HCT116 (cell line): ENCODE results near the gene DMXL1. TPM values are rescaled to one million over a fixed set of nuclear protein-coding genes. Genes with fewer than 3 reads are reported as not detected.

Experiments used
- ATAC-seq: fragments of 200-7000 bp; cut with Tn5 transposase; 2 replicates; pipeline ENCODE4 v1.9.1; 2020; ENCODE audit warnings: mild to moderate bottlenecking, moderate library complexity
- BruUV-seq: library from RNA; stranded (reverse); fragments of 400-500 nt; replicated peaks from 2 replicates; lab custom pipeline; 2021; lab: Mats Ljungman, UMichigan
- CTCF ChIA-PET: fragments of 300-600 bp; sonication (Branson Sonifier 250); formaldehyde crosslinking; loops from one replicate; lab custom pipeline; 2021; ENCODE audit warnings: antibody characterized with exemption; lab: Charles Lee
- POLR2A ChIA-PET: fragments of 300-600, 350-600 bp; sonication (Branson Sonifier 250); formaldehyde crosslinking; loops from one replicate; lab custom pipeline; 2021; ENCODE audit warnings: antibody characterized with exemption; lab: Charles Lee
- RAD21 ChIA-PET, 2 experiments: fragments of 300-600 bp; sonication (Branson Sonifier 250); formaldehyde crosslinking; loops; one replicate each; lab custom pipeline; 2023; ENCODE audit warnings: low total read pairs in 2 of 2; ENCODE audit not compliant: uncharacterized antibody in 2 of 2, unreplicated experiment in 2 of 2, low non-redundant PET in 1 of 2; lab: Charles Lee
- DNase-seq: peaks from one replicate; pipeline ENCODE4 v3.0.0-alpha.2; 2010; ENCODE audit warnings: low read depth, low spot score
- H2AFZ ChIP-seq: fragments of 200-600 bp; shearing (Covaris generic), sonication (generic); 2 replicates; pipeline ENCODE4 v1.6.1; 2017; ENCODE audit warnings: low read depth, mixed run types, mixed read lengths, antibody characterized with exemption, low read length; ENCODE audit not compliant: poor library complexity, severe bottlenecking
- H3K27ac ChIP-seq: 2 replicates; pipeline ENCODE4 v1.5.1; 2012; ENCODE audit warnings: low read depth, low read length
- H3K27me3 ChIP-seq: fragments of 200-600 bp; sonication (generic); 2 replicates; pipeline ENCODE4 v1.6.1; 2016; ENCODE audit warnings: mixed run types, low read length, mixed read lengths; ENCODE audit not compliant: insufficient read depth
- H3K36me3 ChIP-seq, 2 experiments: fragments of 200-500 bp in 1 of 2; fragments of 200-600 bp in 1 of 2; sonication (Bioruptor generic) in 1 of 2; sonication (generic) in 1 of 2; 2 replicates each; pipeline versions ENCODE4 v1.5.1 to v1.6.1; 2014 to 2016; ENCODE audit warnings: low read length in 2 of 2, inconsistent platforms in 1 of 2, mixed read lengths in 1 of 2, mixed run types in 1 of 2; ENCODE audit not compliant: insufficient read depth in 2 of 2, control insufficient read depth in 1 of 2
- H3K4me1 ChIP-seq, 2 experiments: fragments of 200-600 bp in 1 of 2; sonication (generic) in 1 of 2; 2 replicates each; pipeline versions ENCODE4 v1.5.1 to v1.6.1; 2012 to 2017; ENCODE audit warnings: low read length in 2 of 2, inconsistent platforms in 1 of 2, mild to moderate bottlenecking in 1 of 2, mixed read lengths in 1 of 2, mixed run types in 1 of 2, moderate library complexity in 1 of 2; ENCODE audit not compliant: insufficient read depth in 2 of 2, control insufficient read depth in 1 of 2
- H3K4me2 ChIP-seq: fragments of 200-600 bp; sonication (generic); 2 replicates; pipeline ENCODE4 v1.6.1; 2017; ENCODE audit warnings: mixed run types, low read length, mixed read lengths
- H3K4me3 ChIP-seq, 2 experiments: fragments of 200-600 bp in 1 of 2; sonication (generic) in 1 of 2; replicated peaks in 1 of 2; 2 replicates each; pipeline ENCODE4 v1.5.1; 2011 to 2016; ENCODE audit warnings: low read length in 2 of 2, control low read depth in 1 of 2, low read depth in 1 of 2, mild to moderate bottlenecking in 1 of 2, mixed read lengths in 1 of 2, mixed run types in 1 of 2
- H3K79me2 ChIP-seq: fragments of 200-600 bp; sonication (generic); 2 replicates; pipeline ENCODE4 v1.6.1; 2017; ENCODE audit warnings: mild to moderate bottlenecking, mixed run types, low read length, moderate library complexity, mixed read lengths; ENCODE audit not compliant: insufficient read depth
- H3K9ac ChIP-seq: fragments of 200-600 bp; sonication (generic); 2 replicates; pipeline ENCODE4 v1.6.1; 2016; ENCODE audit warnings: low read length, mixed read lengths
- H3K9me2 ChIP-seq: fragments of 200-600 bp; sonication (generic), shearing (Covaris generic); 2 replicates; pipeline ENCODE4 v1.6.1; 2017; ENCODE audit warnings: mixed run types, mild to moderate bottlenecking, moderate library complexity; ENCODE audit not compliant: insufficient read depth
- H3K9me3 ChIP-seq, 2 experiments: fragments of 200-500 bp in 1 of 2; fragments of 200-600 bp in 1 of 2; sonication (Bioruptor generic) in 1 of 2; sonication (generic) in 1 of 2; 2 replicates each; pipeline ENCODE4 v1.6.1; 2014 to 2017; ENCODE audit warnings: low read length in 2 of 2, mixed read lengths in 2 of 2, inconsistent platforms in 1 of 2, low read depth in 1 of 2, mild to moderate bottlenecking in 1 of 2, mixed run types in 1 of 2, moderate library complexity in 1 of 2; ENCODE audit not compliant: control insufficient read depth in 1 of 2, insufficient read depth in 1 of 2
- H4K20me1 ChIP-seq: fragments of 200-600 bp; sonication (generic), shearing (Covaris generic); 2 replicates; pipeline ENCODE4 v1.6.1; 2017; ENCODE audit warnings: mixed run types, mild to moderate bottlenecking, moderate library complexity; ENCODE audit not compliant: insufficient read depth
- CBX3 ChIP-seq: IDR thresholded peaks from 2 replicates; pipeline ENCODE4 v1.6.1; 2012; ENCODE audit warnings: low read depth
- ELF1 ChIP-seq: IDR thresholded peaks from 2 replicates; pipeline ENCODE4 v1.6.1; 2012; ENCODE audit warnings: low read depth, borderline replicate concordance
- JUND ChIP-seq: IDR thresholded peaks from 2 replicates; pipeline ENCODE4 v1.6.1; 2012
- POLR2A ChIP-seq: IDR thresholded peaks from 2 replicates; pipeline ENCODE4 v1.7.0; 2011; ENCODE audit warnings: borderline replicate concordance; ENCODE audit not compliant: insufficient read depth, insufficient read length; ENCODE audit errors: extremely low read depth
- POLR2AphosphoS5 ChIP-seq: IDR thresholded peaks from 2 replicates; pipeline ENCODE4 v1.6.1; 2011; ENCODE audit warnings: mild to moderate bottlenecking, low read depth, low read length, moderate library complexity
- YY1 ChIP-seq: IDR thresholded peaks from 2 replicates; pipeline ENCODE4 v1.6.1; 2011; ENCODE audit warnings: low read length, low read depth, moderate library complexity, mild to moderate bottlenecking; ENCODE audit not compliant: insufficient replicate concordance; ENCODE audit errors: extremely low read depth
- ZNF274 ChIP-seq: fragments of 200-500 bp; sonication (Bioruptor generic); IDR thresholded peaks from 2 replicates; pipeline ENCODE4 v1.6.1; 2014; ENCODE audit warnings: mild to moderate bottlenecking, low read depth, low read length, inconsistent platforms
- intact Hi-C: fragments of 100-400 bp; cut with micrococcal nuclease; formaldehyde crosslinking; loops from 2 replicates; pipeline ENCODE4 v1.10.0; 2022
- total RNA-seq: library from RNA; stranded (reverse); gene quantifications from one replicate; pipeline ENCODE4 v1.2.1, GENCODE V29; 2021; ENCODE audit not compliant: unreplicated experiment
- TF ChIP-seq, protein P1 (sequence below): IDR thresholded peaks from 2 replicates; pipeline ENCODE4 v1.6.1; 2012
- TF ChIP-seq, protein P2 (sequence below), 3 experiments: fragments of 200-600 bp in 1 of 3; sonication (generic) in 1 of 3; IDR thresholded peaks in 2 of 3; conservative IDR thresholded peaks in 1 of 3; 2 replicates each; pipeline ENCODE4 v1.5.1; 2012 to 2017; ENCODE audit warnings: low read depth in 2 of 3, low read length in 2 of 3, antibody characterized with exemption in 1 of 3, borderline replicate concordance in 1 of 3, control low read depth in 1 of 3, mild to moderate bottlenecking in 1 of 3, mixed read lengths in 1 of 3, mixed run types in 1 of 3, moderate library complexity in 1 of 3; ENCODE audit not compliant: insufficient read depth in 1 of 3
- TF ChIP-seq, protein P3 (sequence below): IDR thresholded peaks from 2 replicates; pipeline ENCODE4 v1.6.1; 2012; ENCODE audit warnings: low read depth

Gene DMXL1
- total RNA-seq, 1 experiment from 2014 or later: 21.1 TPM

DNA sequence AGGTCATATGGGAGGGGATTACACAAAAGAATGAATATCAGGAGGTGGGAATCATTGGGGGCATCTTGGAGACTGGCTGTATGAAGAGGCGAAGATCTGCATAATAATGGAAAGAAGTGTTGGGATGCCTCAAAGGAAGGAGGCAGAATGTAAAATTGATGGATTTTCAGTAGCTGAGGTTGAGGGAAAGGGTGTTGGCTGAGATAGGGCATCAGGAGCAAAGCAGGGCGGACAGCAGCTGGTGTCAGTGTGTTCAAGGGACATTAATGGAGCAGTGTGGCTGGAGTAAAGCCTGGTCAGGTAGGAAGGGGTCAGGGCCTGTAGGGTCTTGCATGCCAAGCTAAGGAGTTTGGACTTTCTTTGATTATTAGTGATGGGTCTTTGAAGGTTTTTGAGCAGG is 219.7 kb downstream of the DMXL1 start:
- no peak overlapping the region for H3K9ac ChIP-seq
- RAD21 ChIA-PET: no interaction called here
- H3K27me3 ChIP-seq: no peaks in the 10 kb centered on the region
- no peaks in the 10 kb centered on the region for H4K20me1 ChIP-seq
- no peaks in the 10 kb centered on the region for H3K36me3 ChIP-seq
- no peak for DNase-seq
- H3K9me3 ChIP-seq: no peaks in the 10 kb centered on the region
- H2AFZ ChIP-seq: no peak overlapping the region
- no peak overlapping the region for H3K4me3 ChIP-seq
- no peaks in the 10 kb centered on the region; the same call in 1 of the 2 replicates for H3K79me2 ChIP-seq
- TF ChIP-seq JUND (no peak), CBX3 (no peak)
- CTCF ChIA-PET: no interaction called here
- intact Hi-C loops: no loop called here
- H3K27ac ChIP-seq: no peak overlapping the region
- POLR2A ChIA-PET: no interaction called here
- no TSS peak for BruUV-seq
- no peak overlapping the region for H3K4me2 ChIP-seq
- H3K4me1 ChIP-seq: no peaks in the 10 kb centered on the region
- no peak for ATAC-seq
- no peaks in the 10 kb centered on the region for H3K9me2 ChIP-seq

GRCh38 chr5:119291056-119291455 is 220.2 kb downstream of the DMXL1 start:
- ATAC-seq (no peak), DNase-seq (no peak)
- Histone ChIP-seq H3K9ac (no peak overlapping the region), H3K9me2 (no peaks in the 10 kb centered on the region), H3K4me1 (no peaks in the 10 kb centered on the region), H3K9me3 (no peaks in the 10 kb centered on the region), H3K79me2 (no peaks in the 10 kb centered on the region; the same call in 1 of the 2 replicates), H3K4me3 (no peak overlapping the region), H3K27ac (no peak overlapping the region), H3K27me3 (no peaks in the 10 kb centered on the region), H2AFZ (no peak overlapping the region), H3K4me2 (no peak overlapping the region), H4K20me1 (no peaks in the 10 kb centered on the region), H3K36me3 (no peaks in the 10 kb centered on the region)
- RAD21 ChIA-PET: no interaction called here
- BruUV-seq: no TSS peak
- no peak for TF ChIP-seq YY1
- TF ChIP-seq ELF1: no peak
- TF ChIP-seq CBX3: no peak
- TF ChIP-seq, protein P1, sequence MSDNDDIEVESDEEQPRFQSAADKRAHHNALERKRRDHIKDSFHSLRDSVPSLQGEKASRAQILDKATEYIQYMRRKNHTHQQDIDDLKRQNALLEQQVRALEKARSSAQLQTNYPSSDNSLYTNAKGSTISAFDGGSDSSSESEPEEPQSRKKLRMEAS: no peak
- TF ChIP-seq, protein P2, sequence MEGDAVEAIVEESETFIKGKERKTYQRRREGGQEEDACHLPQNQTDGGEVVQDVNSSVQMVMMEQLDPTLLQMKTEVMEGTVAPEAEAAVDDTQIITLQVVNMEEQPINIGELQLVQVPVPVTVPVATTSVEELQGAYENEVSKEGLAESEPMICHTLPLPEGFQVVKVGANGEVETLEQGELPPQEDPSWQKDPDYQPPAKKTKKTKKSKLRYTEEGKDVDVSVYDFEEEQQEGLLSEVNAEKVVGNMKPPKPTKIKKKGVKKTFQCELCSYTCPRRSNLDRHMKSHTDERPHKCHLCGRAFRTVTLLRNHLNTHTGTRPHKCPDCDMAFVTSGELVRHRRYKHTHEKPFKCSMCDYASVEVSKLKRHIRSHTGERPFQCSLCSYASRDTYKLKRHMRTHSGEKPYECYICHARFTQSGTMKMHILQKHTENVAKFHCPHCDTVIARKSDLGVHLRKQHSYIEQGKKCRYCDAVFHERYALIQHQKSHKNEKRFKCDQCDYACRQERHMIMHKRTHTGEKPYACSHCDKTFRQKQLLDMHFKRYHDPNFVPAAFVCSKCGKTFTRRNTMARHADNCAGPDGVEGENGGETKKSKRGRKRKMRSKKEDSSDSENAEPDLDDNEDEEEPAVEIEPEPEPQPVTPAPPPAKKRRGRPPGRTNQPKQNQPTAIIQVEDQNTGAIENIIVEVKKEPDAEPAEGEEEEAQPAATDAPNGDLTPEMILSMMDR (IDR thresholded peaks at IDR 0.05 in 2 of 3, conservative IDR thresholded peaks at IDR 0.05 in 1 of 3; ENCODE audit: borderline replicate concordance in 1 of 3, insufficient read depth in 1 of 3, low read depth in 2 of 3, low read length in 2 of 3): no peak
- TF ChIP-seq ZNF274: no peak
- TF ChIP-seq POLR2A: no peak
- TF ChIP-seq POLR2AphosphoS5: no peak
- TF ChIP-seq, protein P3, sequence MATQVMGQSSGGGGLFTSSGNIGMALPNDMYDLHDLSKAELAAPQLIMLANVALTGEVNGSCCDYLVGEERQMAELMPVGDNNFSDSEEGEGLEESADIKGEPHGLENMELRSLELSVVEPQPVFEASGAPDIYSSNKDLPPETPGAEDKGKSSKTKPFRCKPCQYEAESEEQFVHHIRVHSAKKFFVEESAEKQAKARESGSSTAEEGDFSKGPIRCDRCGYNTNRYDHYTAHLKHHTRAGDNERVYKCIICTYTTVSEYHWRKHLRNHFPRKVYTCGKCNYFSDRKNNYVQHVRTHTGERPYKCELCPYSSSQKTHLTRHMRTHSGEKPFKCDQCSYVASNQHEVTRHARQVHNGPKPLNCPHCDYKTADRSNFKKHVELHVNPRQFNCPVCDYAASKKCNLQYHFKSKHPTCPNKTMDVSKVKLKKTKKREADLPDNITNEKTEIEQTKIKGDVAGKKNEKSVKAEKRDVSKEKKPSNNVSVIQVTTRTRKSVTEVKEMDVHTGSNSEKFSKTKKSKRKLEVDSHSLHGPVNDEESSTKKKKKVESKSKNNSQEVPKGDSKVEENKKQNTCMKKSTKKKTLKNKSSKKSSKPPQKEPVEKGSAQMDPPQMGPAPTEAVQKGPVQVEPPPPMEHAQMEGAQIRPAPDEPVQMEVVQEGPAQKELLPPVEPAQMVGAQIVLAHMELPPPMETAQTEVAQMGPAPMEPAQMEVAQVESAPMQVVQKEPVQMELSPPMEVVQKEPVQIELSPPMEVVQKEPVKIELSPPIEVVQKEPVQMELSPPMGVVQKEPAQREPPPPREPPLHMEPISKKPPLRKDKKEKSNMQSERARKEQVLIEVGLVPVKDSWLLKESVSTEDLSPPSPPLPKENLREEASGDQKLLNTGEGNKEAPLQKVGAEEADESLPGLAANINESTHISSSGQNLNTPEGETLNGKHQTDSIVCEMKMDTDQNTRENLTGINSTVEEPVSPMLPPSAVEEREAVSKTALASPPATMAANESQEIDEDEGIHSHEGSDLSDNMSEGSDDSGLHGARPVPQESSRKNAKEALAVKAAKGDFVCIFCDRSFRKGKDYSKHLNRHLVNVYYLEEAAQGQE: no peak
- POLR2A ChIA-PET: no interaction called here
- CTCF ChIA-PET: no interaction called here
- intact Hi-C loops: no loop called here
